H4 (cell line): ENCODE results near the gene SLC35E4. TPM values are rescaled to one million over a fixed set of nuclear protein-coding genes. Genes with fewer than 3 reads are reported as not detected.
A peak's percentile ranks its signal among the peaks of the same experiment; 100 is the strongest.

Source experiments
- DNase-seq: peaks from one replicate; pipeline ENCODE4 v3.0.0-alpha.2; 2015; ENCODE audit warnings: low spot score
- total RNA-seq: library from RNA; depleted of rRNA; stranded (reverse); fragments of >200 nt; shearing (Covaris generic); gene quantifications from 2 replicates; pipeline ENCODE4 v1.2.3, GENCODE V29; 2014; rRNA removed

Gene SLC35E4
- total RNA-seq, 1 experiment from 2014 or later: 0.56 TPM

- DNase-seq: no peak
Measured at GRCh38 chr22:30691204-30691603, 55.6 kb downstream of the SLC35E4 start.

GRCh38 chr22:30694171-30694639, 58.6 kb downstream of the SLC35E4 start:
- peak; percentile 51 for DNase-seq

GRCh38 chr22:30694640-30695350, 59.2 kb downstream of the SLC35E4 start, which contains the start of gene OSBP2:
Gene OSBP2, plus strand, starts transcription at chr22:30694874. Its CDS starts 36 bp downstream, at chr22:30694910.
- no peak for DNase-seq

- DNase-seq: no peak
Measured at GRCh38 chr22:30695351-30695851, 59.8 kb downstream of the SLC35E4 start.

- DNase-seq: no peak
Measured at GRCh38 chr22:30695871-30696655, 60.5 kb downstream of the SLC35E4 start.

Other genes with a start within 250 kb of the SLC35E4 start
- gene RNF215, start 248.4 kb upstream of the SLC35E4 start, total RNA-seq: 5.1 and 6.4 TPM in 2 replicates
- gene SEC14L2, start 238.8 kb upstream of the SLC35E4 start, total RNA-seq: 2.4 and 7.8 TPM in 2 replicates
- 45.6 and 47.0 TPM in 2 replicates for gene MTFP1, start 210.0 kb upstream of the SLC35E4 start, total RNA-seq
- gene SEC14L3, start 163.8 kb upstream of the SLC35E4 start, total RNA-seq: not detected in 2 replicates
- gene SEC14L4, start 130.1 kb upstream of the SLC35E4 start, total RNA-seq: not detected in 2 replicates
- not detected in 2 replicates for gene SEC14L6, start 89.0 kb upstream of the SLC35E4 start, total RNA-seq
- not detected in 2 replicates for gene GAL3ST1, start 61.1 kb upstream of the SLC35E4 start, total RNA-seq
- gene PES1, start 43.9 kb upstream of the SLC35E4 start, total RNA-seq: 59.5 and 74.2 TPM in 2 replicates
- gene TCN2, start 28.6 kb upstream of the SLC35E4 start, total RNA-seq: 6.1 and 7.6 TPM in 2 replicates
- gene DUSP18, start 32.1 kb downstream of the SLC35E4 start, total RNA-seq: 1.8 and 3.4 TPM in 2 replicates
- 2.0 and 2.8 TPM in 2 replicates for gene OSBP2, start 59.1 kb downstream of the SLC35E4 start, total RNA-seq